ENCODE measurements around the gene DIPK1A. TPM values are rescaled to one million over a fixed set of nuclear protein-coding genes. Genes with fewer than 3 reads are reported as not detected.

Gene DIPK1A
- total RNA-seq, 1 experiment from 2014 or later = 1.2 TPM

DNA sequence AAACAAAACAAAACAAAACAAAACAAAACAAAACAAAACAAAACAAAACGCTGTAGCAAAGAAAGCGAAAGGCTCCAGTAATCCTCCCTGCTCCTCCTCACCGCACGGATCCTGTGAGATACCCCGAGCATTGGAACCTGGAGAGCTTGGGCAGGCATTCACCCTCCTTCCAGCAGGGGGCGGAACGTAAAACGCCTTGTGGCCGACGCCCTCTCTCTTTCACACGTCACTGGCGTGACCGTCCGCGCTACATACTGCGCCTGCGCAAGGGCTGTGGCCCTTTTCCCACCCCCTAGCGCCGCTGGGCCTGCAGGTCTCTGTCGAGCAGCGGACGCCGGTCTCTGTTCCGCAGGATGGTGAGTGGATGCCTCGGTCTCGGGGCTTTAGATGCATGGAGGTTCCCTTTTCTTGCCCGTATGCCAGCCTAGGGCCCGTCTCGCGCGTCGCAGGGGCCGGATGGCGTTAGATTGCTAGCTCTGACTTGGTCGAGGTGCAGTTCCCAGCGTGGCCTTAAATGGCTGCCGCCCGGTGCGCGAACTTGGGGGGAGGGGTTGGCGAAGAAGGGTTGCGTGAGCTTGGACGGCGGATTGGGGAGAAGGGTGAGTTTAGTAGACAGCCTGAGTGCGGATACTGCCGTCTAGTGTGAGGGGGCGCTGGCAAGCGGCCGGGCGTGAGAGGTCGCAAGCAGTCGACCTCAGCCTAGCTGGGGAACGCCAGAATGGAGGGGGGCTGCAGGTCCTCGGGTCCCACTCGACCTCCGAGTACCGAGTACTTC lies 129.3 kb downstream of the DIPK1A start, which contains the start of gene RPL5:
TSS of gene RPL5 (plus strand) at position 279 of the 775 bp plus-strand sequence. CDS start at position 354, 75 bp downstream.
- Histone ChIP-seq H3K4me3 (ENCODE audit: low read depth in 2 of 2, low read length in 2 of 2) (peak within 1 kb of the TSS; percentile 99), H3K9me3 (ENCODE audit: control insufficient read depth, insufficient read depth, low read depth, low read length) (no peaks in the 10 kb centered on the region), H3K36me3 (ENCODE audit: control insufficient read depth, insufficient read depth, low read length) (peaks cover 33% of the 10 kb centered on the region), H3K4me1 (ENCODE audit: control insufficient read depth, insufficient read depth, low read length) (peaks cover 20% of the 10 kb centered on the region), H3K27me3 (ENCODE audit: control insufficient read depth, insufficient read depth, low read length) (no peaks in the 10 kb centered on the region), H3K27ac (ENCODE audit: low read length) (peak within 1 kb of the TSS; percentile 94)
- ChIA-PET POLR2A (no interaction called here), CTCF (interaction anchor here (0.6 kb wide), 2 partner anchors 92 to 530 kb away, joined by 3 to 5 read pairs; no protein-coding TSS in a partner anchor)
- in situ Hi-C loops (cut with HindIII; ENCODE audit: low pct_unique_long_range_greater_than_20kb, low sequenced_read_pairs) (no loop called here), intact Hi-C loops (cut with micrococcal nuclease; ENCODE audit: unreplicated experiment) (no loop called here)
- ATAC-seq (peak; percentile 93), DNase-seq (ENCODE audit: low read depth, low spot score) (peak; percentile 91)
- TF ChIP-seq REST (IDR thresholded peaks at IDR 0.05; ENCODE audit: insufficient read depth in 1 of 2, low read depth in 2 of 2, low read length in 1 of 2) (no peak), TCF7L2 (IDR thresholded peaks at IDR 0.05; ENCODE audit: low read depth, low read length) (peak; percentile 43; the same call in 1 of the 2 replicates), CTCF (IDR thresholded peaks at IDR 0.05) (peak; percentile 89), POLR2AphosphoS5 (IDR thresholded peaks at IDR 0.05; ENCODE audit: low read depth, low read length) (peak; percentile 99), SIN3A (IDR thresholded peaks at IDR 0.05; ENCODE audit: borderline replicate concordance, insufficient read depth, low read depth, low read length) (0 out of 2 replicates have a peak, but pooled peaks have one; percentile 26)
- no TSS peak for BruUV-seq (replicated peaks)

GRCh38 chr1:92831368-92831761 lies 129.9 kb downstream of the DIPK1A start:
- peaks cover 20% of the 10 kb centered on the region for H3K4me1 ChIP-seq (ENCODE audit: control insufficient read depth, insufficient read depth, low read length)
- DNase-seq (ENCODE audit: low read depth, low spot score) = no peak
- intact Hi-C loops (cut with micrococcal nuclease; ENCODE audit: unreplicated experiment) = no loop called here
- no peaks in the 10 kb centered on the region for H3K27me3 ChIP-seq (ENCODE audit: control insufficient read depth, insufficient read depth, low read length)
- ChIA-PET CTCF (no interaction called here), POLR2A (no interaction called here)
- in situ Hi-C loops (cut with HindIII; ENCODE audit: low pct_unique_long_range_greater_than_20kb, low sequenced_read_pairs) = no loop called here
- H3K27ac ChIP-seq (ENCODE audit: low read length) = peak overlapping the region; percentile 49; the same call in 1 of the 2 replicates
- H3K4me3 ChIP-seq (ENCODE audit: low read depth in 2 of 2, low read length in 2 of 2) = peak overlapping the region; percentile 99; a peak in 3 of 4 replicates
- BruUV-seq (replicated peaks) = no TSS peak
- no peaks in the 10 kb centered on the region for H3K9me3 ChIP-seq (ENCODE audit: control insufficient read depth, insufficient read depth, low read depth, low read length)
- no peak for TF ChIP-seq REST (IDR thresholded peaks at IDR 0.05; ENCODE audit: insufficient read depth in 1 of 2, low read depth in 2 of 2, low read length in 1 of 2)
- TF ChIP-seq TCF7L2 (IDR thresholded peaks at IDR 0.05; ENCODE audit: low read depth, low read length) = no peak
- TF ChIP-seq CTCF (IDR thresholded peaks at IDR 0.05) = no peak
- H3K36me3 ChIP-seq (ENCODE audit: control insufficient read depth, insufficient read depth, low read length) = peaks cover 31% of the 10 kb centered on the region
- ATAC-seq = peak; percentile 7; the same call in 1 of the 2 replicates

All from Panc1 (cell line).